Lower leg skin (tissue), 3 donors: Measurements from ENCODE around the gene TAS1R2.

Experiments used
- POLR2A ChIP-seq, 2 donors: fragments of 450-650 bp; IDR thresholded peaks; one replicate each; pipeline ENCODE4 v1.6.1; 2016 to 2017; ENCODE audit warnings: antibody characterized with exemption in 2 of 2, mild to moderate bottlenecking in 1 of 2, moderate library complexity in 1 of 2
- TF ChIP-seq, protein P1 (sequence below), 3 donors: fragments of 450-650 bp; IDR thresholded peaks; one replicate each; pipeline ENCODE4 v1.5.1; 2016; ENCODE audit warnings: antibody characterized with exemption in 3 of 3, mild to moderate bottlenecking in 3 of 3, moderate library complexity in 2 of 3

DNA sequence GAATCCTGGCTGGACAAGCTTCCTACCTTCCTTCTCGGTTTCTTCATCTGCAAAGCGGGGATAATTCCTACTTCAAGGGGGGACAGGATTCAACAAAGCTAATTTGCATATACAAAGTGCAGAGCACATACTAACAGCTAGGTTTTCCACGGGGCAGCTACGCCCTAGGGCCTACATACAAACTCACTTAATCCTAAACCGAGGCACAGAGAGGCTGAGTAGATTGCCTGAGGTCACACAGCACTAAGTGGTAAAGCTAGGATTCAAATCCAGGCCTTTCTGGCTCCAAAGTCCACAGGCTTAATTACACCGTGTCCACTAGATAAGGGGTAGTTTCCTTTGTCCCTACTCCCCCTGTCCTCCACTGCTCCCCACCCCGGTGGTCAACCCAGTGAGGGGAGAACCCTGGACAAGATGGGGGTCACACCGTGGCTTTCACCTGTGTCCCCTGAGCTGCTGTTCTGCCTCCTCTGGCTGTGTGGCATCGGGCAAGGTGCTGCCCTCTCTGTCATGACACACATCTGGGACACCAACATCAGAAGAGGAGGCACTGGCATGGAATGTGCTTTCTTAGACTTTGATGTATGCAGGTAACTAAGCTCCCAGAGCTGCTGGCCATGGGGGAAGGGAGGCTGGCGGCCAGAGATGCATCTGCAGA, 44.5 kb downstream of the TAS1R2 start:
- TF ChIP-seq, protein P1, sequence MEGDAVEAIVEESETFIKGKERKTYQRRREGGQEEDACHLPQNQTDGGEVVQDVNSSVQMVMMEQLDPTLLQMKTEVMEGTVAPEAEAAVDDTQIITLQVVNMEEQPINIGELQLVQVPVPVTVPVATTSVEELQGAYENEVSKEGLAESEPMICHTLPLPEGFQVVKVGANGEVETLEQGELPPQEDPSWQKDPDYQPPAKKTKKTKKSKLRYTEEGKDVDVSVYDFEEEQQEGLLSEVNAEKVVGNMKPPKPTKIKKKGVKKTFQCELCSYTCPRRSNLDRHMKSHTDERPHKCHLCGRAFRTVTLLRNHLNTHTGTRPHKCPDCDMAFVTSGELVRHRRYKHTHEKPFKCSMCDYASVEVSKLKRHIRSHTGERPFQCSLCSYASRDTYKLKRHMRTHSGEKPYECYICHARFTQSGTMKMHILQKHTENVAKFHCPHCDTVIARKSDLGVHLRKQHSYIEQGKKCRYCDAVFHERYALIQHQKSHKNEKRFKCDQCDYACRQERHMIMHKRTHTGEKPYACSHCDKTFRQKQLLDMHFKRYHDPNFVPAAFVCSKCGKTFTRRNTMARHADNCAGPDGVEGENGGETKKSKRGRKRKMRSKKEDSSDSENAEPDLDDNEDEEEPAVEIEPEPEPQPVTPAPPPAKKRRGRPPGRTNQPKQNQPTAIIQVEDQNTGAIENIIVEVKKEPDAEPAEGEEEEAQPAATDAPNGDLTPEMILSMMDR (IDR thresholded peaks at IDR 0.05): no peak
- no peak for TF ChIP-seq POLR2A (IDR thresholded peaks at IDR 0.05)
